ENCODE measurements around the gene ULK4. TPM values are rescaled to one million over a fixed set of nuclear protein-coding genes. Genes with fewer than 3 reads are reported as not detected.
"Not testable (repeated sequence)": the region's sequence is repeated elsewhere in the genome, so short reads cannot be mapped to it uniquely, and the experiment has no call there.

ULK4 gene
- polyA plus RNA-seq, 1 donor from 2014 or later = 5.6 TPM

DNA sequence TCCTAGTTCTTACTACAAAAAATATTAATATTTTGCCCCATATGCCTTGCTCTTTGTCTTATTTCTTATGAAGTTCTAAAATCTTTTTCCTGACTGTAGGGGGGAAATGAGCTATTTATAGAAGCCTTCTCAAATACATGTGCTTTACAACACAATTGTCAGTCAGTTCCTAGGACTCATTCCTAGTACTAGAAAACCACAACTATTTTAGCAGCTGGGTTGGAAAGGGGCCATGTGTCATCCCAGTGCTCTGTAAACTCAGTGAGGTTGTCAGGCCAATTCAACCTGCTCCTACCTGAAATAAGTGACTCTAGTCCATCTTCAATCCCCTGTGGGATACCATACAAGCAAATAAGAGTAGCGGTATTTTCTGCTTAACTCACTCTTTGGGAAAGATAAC lies 153.8 kb downstream of the ULK4 start:
- H3K4me1 Mint-ChIP-seq = no peaks in the 10 kb centered on the region
- peaks cover 10% of the 10 kb centered on the region for H3K36me3 Mint-ChIP-seq
- peaks cover 0 to under 1% (median 0%) of the 10 kb centered on the region in 3 donors for H3K9me3 Mint-ChIP-seq
- H3K27me3 Mint-ChIP-seq = no peaks in the 10 kb centered on the region
- H3K4me3 Mint-ChIP-seq = no peak overlapping the region
- H3K27ac Mint-ChIP-seq = no peak overlapping the region

DNA sequence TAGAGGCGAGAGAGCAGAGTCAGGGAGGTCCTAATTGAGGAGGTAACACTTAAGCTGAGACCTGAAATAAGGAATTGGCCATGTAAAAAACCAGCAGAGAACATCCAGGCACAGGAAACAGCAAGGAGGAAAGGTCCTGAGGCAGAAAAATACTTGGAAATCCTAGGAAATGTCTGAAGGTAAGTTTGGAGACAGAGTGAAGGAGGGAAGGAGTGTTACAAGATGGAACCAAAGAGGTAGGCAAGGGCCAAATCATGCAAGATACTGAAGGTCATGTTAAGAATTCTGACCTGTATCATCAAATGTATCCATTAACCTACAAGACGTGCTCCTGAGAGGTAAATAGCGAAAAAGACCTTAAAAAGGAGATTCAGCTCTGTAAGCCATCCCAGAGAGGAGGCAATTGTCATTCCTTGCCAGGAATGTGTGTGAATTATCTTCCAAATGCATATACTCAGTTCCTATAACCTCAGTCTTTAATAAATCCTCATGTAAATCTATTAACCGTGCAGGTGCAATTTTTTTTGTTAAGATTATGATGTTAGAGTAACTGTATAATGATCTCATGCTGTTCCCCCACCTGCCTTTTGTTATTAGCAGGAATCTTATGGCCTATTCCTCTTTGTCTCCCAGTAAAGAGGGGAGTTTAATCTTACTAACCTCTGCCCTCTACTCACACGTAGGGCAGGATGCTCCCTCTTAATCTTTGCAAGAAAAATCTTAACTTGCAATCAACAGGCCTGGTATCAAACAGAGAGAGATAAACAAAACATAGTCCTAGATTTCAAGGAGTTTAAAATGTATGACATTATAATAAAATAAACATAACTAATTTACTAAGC lies 166.9 kb downstream of the ULK4 start:
- Mint-ChIP-seq H3K9me3 (no peaks in the 10 kb centered on the region), H3K36me3 (peaks cover 14% of the 10 kb centered on the region), H3K4me3 (no peak overlapping the region), H3K27ac (no peak overlapping the region), H3K4me1 (peaks cover 0 to 2% (median 0%) of the 10 kb centered on the region in 3 donors), H3K27me3 (no peaks in the 10 kb centered on the region)

DNA sequence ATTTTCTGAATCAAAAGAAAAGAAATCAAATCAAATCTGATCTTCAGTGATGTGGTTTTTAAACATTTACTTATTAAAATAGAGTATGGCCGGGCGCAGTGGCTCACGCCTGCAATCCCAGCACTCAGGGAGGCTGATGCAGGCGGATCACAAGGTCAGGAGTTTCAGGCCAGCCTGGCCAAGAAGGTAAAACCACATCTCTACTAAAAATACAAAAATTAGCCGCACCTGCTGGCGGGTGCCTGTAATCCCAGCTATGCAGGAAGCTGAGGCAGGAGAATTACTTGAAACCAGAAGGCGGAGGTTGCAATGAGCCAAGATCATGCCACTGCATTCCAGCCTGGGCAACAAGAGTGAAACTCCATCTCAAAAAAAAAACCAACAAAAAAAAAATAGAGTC lies 169.1 kb downstream of the ULK4 start:
- no peaks in the 10 kb centered on the region for H3K4me1 Mint-ChIP-seq

DNA sequence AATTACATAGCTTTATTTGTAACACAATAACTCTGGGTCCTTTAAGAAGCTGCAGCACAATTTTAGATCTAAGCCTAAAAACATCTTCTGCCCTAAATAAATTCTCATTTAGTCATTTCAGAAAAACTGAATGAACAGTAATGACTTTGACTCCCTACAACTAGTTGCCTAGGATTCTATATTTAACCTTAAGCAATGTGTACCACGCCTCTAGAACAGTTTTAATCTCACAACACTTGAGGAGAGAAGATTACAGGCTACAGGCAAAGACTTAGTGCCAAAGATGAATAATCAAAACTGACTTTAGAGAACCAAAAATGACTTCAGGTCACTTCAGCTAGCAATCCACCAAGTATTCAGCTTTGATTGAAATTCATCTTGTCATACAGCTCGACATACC lies 192.8 kb downstream of the ULK4 start:
- no peaks in the 10 kb centered on the region for H3K4me1 Mint-ChIP-seq

More for the DNA sequence above, 169.1 kb downstream of the ULK4 start:
- H3K27me3 Mint-ChIP-seq = no peaks in the 10 kb centered on the region
- H3K27ac Mint-ChIP-seq = no peak overlapping the region
- H3K9me3 Mint-ChIP-seq = no peaks in the 10 kb centered on the region
- no peak overlapping the region for H3K4me3 Mint-ChIP-seq
- H3K36me3 Mint-ChIP-seq = peaks cover 17% of the 10 kb centered on the region

DNA sequence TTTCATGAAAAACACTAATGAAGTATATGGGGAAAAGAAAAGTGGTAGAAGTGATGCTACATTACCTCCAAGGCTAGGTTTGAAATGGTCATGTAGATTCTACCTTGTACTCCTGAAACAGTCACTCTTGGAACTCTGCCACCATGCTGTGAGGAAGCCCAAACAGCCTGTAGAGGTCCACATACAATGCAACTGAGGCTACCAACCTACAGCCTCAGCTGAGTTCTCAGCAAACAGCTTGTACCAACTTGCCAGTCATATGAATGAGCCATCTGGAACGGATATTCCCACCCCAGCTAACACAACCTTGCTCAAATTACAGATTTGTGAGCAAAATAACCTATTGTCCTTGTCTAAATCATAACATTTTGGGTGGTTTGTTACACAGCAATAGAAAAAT lies 193.5 kb downstream of the ULK4 start:
- Mint-ChIP-seq H3K36me3 (peaks cover 9% of the 10 kb centered on the region), H3K27ac (no peak overlapping the region), H3K4me1 (no peaks in the 10 kb centered on the region), H3K4me3 (no peak overlapping the region), H3K27me3 (no peaks in the 10 kb centered on the region), H3K9me3 (peaks cover 0 to 3% (median 2%) of the 10 kb centered on the region in 3 donors)

More for the DNA sequence above, 192.8 kb downstream of the ULK4 start:
- Mint-ChIP-seq H3K27me3 (no peaks in the 10 kb centered on the region), H3K36me3 (peaks cover 9% of the 10 kb centered on the region), H3K4me3 (no peak overlapping the region), H3K27ac (no peak overlapping the region), H3K9me3 (peaks cover 0 to 3% (median 2%) of the 10 kb centered on the region in 3 donors)

DNA sequence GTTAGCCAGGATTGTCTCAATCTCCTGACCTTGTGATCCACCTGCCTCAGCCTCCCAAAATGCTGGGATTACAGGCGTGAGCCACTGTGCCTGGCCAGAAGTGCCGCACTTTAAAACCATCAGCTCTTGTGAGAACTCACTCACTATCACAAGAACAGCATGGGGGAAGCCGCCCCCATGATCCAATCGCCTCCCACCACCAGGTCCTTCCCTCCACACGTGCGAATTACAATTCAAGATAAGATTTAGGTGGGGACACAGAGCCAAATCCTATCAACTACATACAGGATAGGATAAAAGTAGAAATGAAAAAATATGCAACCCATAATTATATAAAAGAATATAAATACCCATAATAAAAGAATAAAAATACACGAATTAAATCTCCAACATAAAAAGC lies 199.0 kb downstream of the ULK4 start:
- H3K4me1 Mint-ChIP-seq, H3K27ac Mint-ChIP-seq, H3K27me3 Mint-ChIP-seq, H3K36me3 Mint-ChIP-seq, H3K9me3 Mint-ChIP-seq, H3K4me3 Mint-ChIP-seq: not testable (repeated sequence)

DNA sequence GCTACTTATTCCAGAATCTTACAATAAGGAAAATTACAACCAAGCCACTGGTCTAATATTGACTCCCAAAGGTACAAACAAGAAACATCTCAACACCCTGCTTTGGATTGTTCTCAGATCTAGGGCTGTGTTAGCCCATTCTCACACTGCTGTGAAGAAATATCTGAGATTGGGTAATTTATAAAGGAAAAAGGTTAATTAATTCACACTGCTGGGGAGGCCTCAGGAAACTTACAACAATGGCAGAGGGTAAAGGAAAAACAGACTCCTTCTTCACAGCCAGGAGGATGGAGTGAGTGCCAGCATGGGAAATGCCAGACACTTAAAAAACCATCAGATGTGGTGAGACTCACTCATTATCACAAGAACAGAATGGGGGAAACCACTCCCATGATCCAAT lies 208.3 kb downstream of the ULK4 start:
- Mint-ChIP-seq H3K4me3 (no peak overlapping the region), H3K4me1 (no peaks in the 10 kb centered on the region), H3K9me3 (no peaks in the 10 kb centered on the region), H3K27ac (no peak overlapping the region), H3K36me3 (peaks cover 28% of the 10 kb centered on the region), H3K27me3 (no peaks in the 10 kb centered on the region)

DNA sequence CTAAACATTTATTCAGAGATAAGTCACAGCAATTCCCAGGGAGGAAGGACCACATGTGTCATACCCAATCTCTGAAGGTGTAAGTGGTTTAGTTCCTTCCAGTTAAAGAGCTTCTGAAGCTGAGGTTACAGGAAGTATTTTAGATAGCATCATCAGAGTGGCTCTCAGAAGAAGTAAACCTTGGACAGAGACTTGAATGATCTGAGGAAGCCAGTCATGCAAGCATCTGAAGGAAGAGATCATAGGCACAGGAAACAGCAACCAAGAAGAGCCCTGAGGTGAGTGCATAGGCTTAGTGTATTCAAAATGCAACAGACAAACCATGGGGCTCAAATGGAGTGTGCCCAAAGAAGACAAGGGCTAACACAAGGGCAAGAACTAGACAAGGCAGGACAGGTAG lies 210.3 kb downstream of the ULK4 start:
- Mint-ChIP-seq H3K27ac (peak overlapping the region in 1 of 3 donors; percentile 48), H3K4me3 (no peak overlapping the region), H3K36me3 (peaks cover 28% of the 10 kb centered on the region), H3K4me1 (no peaks in the 10 kb centered on the region), H3K27me3 (no peaks in the 10 kb centered on the region), H3K9me3 (no peaks in the 10 kb centered on the region)

DNA sequence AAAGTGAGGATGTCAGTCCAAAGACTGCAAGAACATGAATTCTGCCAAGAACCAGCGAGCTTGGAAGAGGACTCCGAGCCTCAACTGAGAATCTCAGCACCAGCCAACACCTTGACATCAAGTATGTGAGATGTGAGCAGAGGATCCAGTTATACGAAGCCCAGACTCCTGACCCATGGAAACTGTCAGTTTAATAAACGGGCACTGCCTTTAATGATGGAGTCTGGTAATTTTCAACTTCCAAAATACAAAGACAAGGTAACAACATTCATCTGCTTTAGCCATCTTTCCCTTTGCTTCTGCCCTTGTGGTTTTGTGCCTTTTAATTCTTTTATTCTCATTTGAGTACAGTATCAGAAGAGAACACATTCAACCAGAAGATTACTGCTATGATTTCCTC lies 211.9 kb downstream of the ULK4 start:
- Mint-ChIP-seq H3K9me3 (no peaks in the 10 kb centered on the region), H3K27me3 (no peaks in the 10 kb centered on the region), H3K27ac (no peak overlapping the region), H3K4me1 (no peaks in the 10 kb centered on the region), H3K36me3 (peaks cover 28% of the 10 kb centered on the region), H3K4me3 (no peak overlapping the region)

DNA sequence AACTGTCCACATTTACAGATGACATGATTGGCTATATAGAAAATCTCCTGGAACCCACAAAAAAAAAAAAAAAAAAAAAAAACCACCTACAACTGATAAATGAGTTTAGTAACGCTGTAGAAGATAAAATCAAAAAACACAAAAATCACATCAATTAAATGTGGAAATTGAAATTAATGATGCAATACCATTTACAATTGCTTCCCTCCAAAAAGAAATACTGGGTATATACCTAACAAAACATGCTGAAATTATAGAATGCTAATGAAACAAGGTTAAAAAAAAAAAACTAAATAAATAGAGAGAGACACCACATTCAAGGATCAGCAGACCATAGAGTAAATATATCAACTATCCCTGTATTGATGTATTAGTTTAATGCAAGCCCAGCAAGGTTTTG lies 215.7 kb downstream of the ULK4 start:
- Mint-ChIP-seq H3K4me1 (no peaks in the 10 kb centered on the region), H3K4me3 (no peak overlapping the region), H3K9me3 (no peaks in the 10 kb centered on the region), H3K27ac (no peak overlapping the region), H3K36me3 (peaks cover 12% of the 10 kb centered on the region), H3K27me3 (no peaks in the 10 kb centered on the region)

DNA sequence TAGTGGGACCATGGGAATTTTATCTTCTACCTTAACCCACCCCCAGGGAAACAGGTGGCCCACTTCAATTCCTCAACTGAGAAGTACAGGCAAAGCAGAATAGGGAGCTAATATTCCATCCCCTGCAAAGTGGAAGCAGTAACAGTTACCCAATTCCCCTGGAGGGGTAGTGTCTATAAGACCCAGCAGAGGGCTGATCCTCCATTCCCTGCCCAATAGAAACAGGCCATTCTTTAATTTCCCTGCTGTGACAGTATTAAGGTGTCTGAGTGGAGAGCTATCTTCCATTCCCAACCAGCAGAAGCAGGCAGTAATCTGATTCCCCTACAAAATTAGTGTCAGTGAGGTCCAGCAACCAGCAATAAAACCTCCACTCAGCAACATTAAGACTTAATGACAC lies 219.8 kb downstream of the ULK4 start:
- no peak overlapping the region for H3K27ac Mint-ChIP-seq
- peaks cover 17% of the 10 kb centered on the region for H3K36me3 Mint-ChIP-seq

DNA sequence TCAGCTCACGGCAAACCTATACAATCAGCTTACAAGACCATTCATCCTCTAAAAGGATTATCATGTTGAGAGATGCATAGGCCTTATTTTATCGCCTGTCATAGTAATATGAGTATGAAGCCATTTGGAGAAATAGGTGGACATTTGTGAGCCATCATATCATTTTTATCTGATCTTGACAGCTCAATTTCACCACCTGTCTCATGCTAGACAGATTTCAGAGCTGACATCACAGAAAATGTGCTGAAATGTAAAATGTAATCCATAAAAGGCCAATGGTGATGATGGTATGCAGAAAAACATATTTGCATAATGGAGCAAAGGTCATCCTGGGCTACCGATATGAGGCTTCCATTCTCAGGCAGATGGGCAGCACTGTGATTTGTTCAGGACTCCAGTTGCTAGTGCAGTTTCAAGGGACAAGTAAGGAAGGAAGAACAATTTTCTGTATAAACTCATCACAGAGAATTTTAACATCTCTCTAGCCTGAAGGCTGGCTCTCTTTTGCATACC lies 221.5 kb downstream of the ULK4 start:
- no peak overlapping the region for H3K4me3 Mint-ChIP-seq
- H3K9me3 Mint-ChIP-seq = peaks cover 0 to 4% (median 2%) of the 10 kb centered on the region in 3 donors
- H3K27ac Mint-ChIP-seq = no peak overlapping the region
- H3K4me1 Mint-ChIP-seq = no peaks in the 10 kb centered on the region
- H3K27me3 Mint-ChIP-seq = no peaks in the 10 kb centered on the region
- H3K36me3 Mint-ChIP-seq = peaks cover 17% of the 10 kb centered on the region

More for the DNA sequence above, 219.8 kb downstream of the ULK4 start:
- Mint-ChIP-seq H3K4me1 (no peaks in the 10 kb centered on the region), H3K4me3 (no peak overlapping the region), H3K27me3 (no peaks in the 10 kb centered on the region), H3K9me3 (peaks cover 0 to 4% (median 0%) of the 10 kb centered on the region in 3 donors)

DNA sequence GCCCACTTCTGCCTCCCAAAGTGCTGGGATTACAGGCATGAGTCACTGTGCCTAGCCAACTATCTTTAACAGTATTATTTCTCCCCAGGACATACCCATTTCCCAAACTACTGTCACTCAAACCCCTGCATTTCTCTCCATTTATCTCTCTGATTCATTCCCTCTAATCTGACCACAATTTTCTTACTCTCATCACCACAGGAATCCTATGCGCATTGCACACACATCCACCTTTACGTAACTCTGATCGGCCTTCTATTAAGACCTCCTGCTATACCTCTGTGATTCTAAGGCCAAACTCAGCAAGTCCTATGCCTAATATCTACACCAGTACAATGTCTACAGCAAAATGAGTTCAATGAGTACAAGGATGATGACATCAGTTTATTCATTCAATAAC lies 235.0 kb downstream of the ULK4 start:
- H3K27ac Mint-ChIP-seq = no peak overlapping the region
- no peak overlapping the region for H3K4me3 Mint-ChIP-seq
- peaks cover 0 to 4% (median 0%) of the 10 kb centered on the region in 3 donors for H3K4me1 Mint-ChIP-seq
- H3K9me3 Mint-ChIP-seq = peaks cover 2 to 10% (median 2%) of the 10 kb centered on the region in 3 donors
- H3K36me3 Mint-ChIP-seq = peaks cover 22% of the 10 kb centered on the region
- H3K27me3 Mint-ChIP-seq = peaks cover 1% of the 10 kb centered on the region

DNA sequence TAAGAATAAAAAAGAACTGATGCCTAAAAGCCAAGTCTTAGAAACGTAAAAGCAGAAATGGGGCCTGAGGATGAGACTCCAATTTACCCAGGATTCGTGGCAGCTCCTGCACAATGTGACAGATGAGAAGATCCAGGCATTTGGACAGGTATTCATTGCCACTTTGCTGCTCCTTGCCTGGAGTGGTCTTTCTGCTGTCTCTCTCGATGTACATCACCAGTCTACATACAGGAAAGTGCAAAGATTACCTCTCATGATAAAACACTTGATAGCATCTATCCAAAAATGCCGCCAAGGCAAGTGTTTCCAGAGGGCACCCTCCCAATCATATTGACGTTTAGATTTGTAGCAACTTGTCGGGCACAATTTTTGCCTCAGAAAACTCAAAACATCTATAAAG lies 244.3 kb downstream of the ULK4 start:
- no peak overlapping the region for H3K27ac Mint-ChIP-seq
- no peaks in the 10 kb centered on the region for H3K9me3 Mint-ChIP-seq
- no peaks in the 10 kb centered on the region for H3K27me3 Mint-ChIP-seq

DNA sequence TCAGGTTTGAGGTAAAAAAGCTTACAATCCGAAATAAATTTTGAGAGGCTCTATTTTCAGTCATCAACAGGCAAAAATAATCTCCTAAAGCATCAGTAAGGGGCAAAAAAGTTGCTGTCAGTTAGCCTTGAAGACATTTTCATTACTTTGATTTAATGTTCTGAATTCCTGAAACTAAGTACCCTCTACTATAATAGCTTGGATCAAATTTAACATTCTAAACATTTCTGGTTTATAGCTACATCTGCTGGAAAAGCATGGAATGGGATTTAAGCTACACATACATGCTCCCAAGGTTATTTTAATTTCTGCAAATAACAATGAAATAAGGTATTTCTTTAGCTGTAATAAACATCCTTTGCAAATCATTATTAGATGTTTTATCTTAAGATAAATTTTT lies 245.4 kb downstream of the ULK4 start:
- no peak overlapping the region for H3K4me3 Mint-ChIP-seq
- no peaks in the 10 kb centered on the region for H3K27me3 Mint-ChIP-seq
- H3K4me1 Mint-ChIP-seq = no peaks in the 10 kb centered on the region
- H3K9me3 Mint-ChIP-seq = no peaks in the 10 kb centered on the region
- peaks cover 3% of the 10 kb centered on the region for H3K36me3 Mint-ChIP-seq
- no peak overlapping the region for H3K27ac Mint-ChIP-seq

More for the DNA sequence above, 244.3 kb downstream of the ULK4 start:
- Mint-ChIP-seq H3K36me3 (peaks cover 3% of the 10 kb centered on the region), H3K4me1 (no peaks in the 10 kb centered on the region), H3K4me3 (no peak overlapping the region)

DNA sequence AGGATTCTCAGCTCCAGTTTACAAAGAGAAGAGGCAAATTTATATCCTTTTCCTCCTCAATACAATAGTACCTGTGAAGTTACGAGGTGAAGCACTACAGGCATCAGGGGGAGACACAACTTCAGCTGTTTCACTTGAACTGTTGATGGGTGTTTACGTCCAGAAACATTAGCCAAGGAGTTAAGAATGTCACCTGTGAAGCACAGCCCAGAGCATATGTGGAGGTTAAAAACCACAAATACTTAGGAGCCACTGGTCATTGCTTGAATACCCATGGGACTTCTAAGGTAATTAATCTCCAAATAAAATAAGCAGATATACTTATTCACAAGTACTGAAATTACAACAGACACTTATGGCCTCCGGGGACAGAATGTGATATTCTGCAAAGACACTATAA lies 246.5 kb downstream of the ULK4 start:
- H3K27ac Mint-ChIP-seq = no peak overlapping the region
- no peaks in the 10 kb centered on the region for H3K4me1 Mint-ChIP-seq
- H3K36me3 Mint-ChIP-seq = peaks cover 6% of the 10 kb centered on the region
- H3K27me3 Mint-ChIP-seq = no peaks in the 10 kb centered on the region
- H3K4me3 Mint-ChIP-seq = no peak overlapping the region
- H3K9me3 Mint-ChIP-seq = peaks cover 0 to 1% (median 0%) of the 10 kb centered on the region in 3 donors

Measured in IgD-negative memory B cell (primary cell).